AML-193 (cell line): ENCODE data around the gene KTN1.

ENCODE experiments used
- DNase-seq, 2 experiments: peaks; one replicate each; lab custom pipeline; 2025; lab: John Stamatoyannopoulos, UW

Gene KTN1

GRCh38 chr14:55715889-55716288 is 135.9 kb downstream of the KTN1 start:
- DNase-seq: no peak

- no peak for DNase-seq
Measured at GRCh38 chr14:55717621-55718020, 137.6 kb downstream of the KTN1 start.

- no peak for DNase-seq
Measured at GRCh38 chr14:55718551-55718950, 138.5 kb downstream of the KTN1 start.

GRCh38 chr14:55720796-55721195 is 140.8 kb downstream of the KTN1 start:
- no peak for DNase-seq

GRCh38 chr14:55721353-55721752 is 141.3 kb downstream of the KTN1 start:
- DNase-seq: peak; percentile 4 to 14

GRCh38 chr14:55722054-55722453 is 142.0 kb downstream of the KTN1 start:
- DNase-seq: no peak

- no peak for DNase-seq
Measured at GRCh38 chr14:55724736-55725135, 144.7 kb downstream of the KTN1 start.

GRCh38 chr14:55730592-55731310 is 150.7 kb downstream of the KTN1 start:
- DNase-seq: peak in 1 of 2 experiments; percentile 17

- no peak for DNase-seq
Measured at GRCh38 chr14:55731311-55731872, 151.4 kb downstream of the KTN1 start.

GRCh38 chr14:55731881-55732498 is 152.0 kb downstream of the KTN1 start:
- peak; percentile 10 to 26 for DNase-seq

GRCh38 chr14:55733599-55733998 is 153.6 kb downstream of the KTN1 start:
- no peak for DNase-seq
